ENCODE measurements around the gene BMPR1A. TPM values are rescaled to one million over a fixed set of nuclear protein-coding genes. Genes with fewer than 3 reads are reported as not detected.

The BMPR1A gene
- total RNA-seq, 3 donors from 2014 or later: 49.8 to 87.2 (median 57.4) TPM

DNA sequence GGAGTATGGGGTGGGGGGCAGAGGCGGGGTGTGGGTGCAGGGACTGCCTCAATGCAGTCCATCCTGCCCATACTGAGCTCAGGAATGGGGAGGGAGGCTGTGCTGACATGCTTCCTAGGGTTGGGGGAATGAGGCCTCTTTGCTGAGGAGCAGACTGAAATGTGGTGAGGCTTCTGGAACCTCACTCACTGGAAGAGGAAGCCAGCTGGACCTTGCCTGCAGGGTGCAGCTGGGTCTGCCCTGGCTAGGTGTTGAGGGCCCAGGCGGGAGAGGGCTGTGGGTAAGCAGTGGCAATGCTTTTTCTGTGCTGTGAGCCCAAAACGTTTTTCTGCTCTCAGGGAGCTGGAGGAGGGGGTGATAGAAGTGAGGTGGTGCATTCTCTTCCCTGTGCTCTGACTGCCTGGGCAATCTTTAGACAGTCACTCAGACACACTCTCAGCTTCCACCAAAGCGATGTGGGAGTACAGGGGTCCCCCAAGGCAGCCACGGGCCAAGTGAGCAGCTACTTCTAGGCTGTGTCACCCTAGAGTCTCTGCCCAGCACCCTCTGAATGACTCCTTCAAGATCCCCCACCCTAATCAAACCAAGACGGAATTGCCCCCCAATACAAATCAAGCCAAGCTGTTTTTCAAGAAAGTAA, 41.1 kb upstream of the BMPR1A start:
- no peak overlapping the region for H3K4me3 ChIP-seq
- no peak overlapping the region for H3K27ac ChIP-seq
- H3K4me1 ChIP-seq: no peaks in the 10 kb centered on the region
- intact Hi-C loops (cut with DNase I; ENCODE audit: low total_unique reads): no loop called here
- no peak for TF ChIP-seq POLR2AphosphoS5 (IDR thresholded peaks at IDR 0.05)
- TF ChIP-seq POLR2A (IDR thresholded peaks at IDR 0.05): no peak
- TF ChIP-seq, protein P1, sequence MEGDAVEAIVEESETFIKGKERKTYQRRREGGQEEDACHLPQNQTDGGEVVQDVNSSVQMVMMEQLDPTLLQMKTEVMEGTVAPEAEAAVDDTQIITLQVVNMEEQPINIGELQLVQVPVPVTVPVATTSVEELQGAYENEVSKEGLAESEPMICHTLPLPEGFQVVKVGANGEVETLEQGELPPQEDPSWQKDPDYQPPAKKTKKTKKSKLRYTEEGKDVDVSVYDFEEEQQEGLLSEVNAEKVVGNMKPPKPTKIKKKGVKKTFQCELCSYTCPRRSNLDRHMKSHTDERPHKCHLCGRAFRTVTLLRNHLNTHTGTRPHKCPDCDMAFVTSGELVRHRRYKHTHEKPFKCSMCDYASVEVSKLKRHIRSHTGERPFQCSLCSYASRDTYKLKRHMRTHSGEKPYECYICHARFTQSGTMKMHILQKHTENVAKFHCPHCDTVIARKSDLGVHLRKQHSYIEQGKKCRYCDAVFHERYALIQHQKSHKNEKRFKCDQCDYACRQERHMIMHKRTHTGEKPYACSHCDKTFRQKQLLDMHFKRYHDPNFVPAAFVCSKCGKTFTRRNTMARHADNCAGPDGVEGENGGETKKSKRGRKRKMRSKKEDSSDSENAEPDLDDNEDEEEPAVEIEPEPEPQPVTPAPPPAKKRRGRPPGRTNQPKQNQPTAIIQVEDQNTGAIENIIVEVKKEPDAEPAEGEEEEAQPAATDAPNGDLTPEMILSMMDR (IDR thresholded peaks at IDR 0.05): no peak
- no peaks in the 10 kb centered on the region for H3K9me3 ChIP-seq
- no peaks in the 10 kb centered on the region for H3K27me3 ChIP-seq
- H3K36me3 ChIP-seq: no peaks in the 10 kb centered on the region
- DNase-seq (ENCODE audit: low spot score in 2 of 2): no peak

DNA sequence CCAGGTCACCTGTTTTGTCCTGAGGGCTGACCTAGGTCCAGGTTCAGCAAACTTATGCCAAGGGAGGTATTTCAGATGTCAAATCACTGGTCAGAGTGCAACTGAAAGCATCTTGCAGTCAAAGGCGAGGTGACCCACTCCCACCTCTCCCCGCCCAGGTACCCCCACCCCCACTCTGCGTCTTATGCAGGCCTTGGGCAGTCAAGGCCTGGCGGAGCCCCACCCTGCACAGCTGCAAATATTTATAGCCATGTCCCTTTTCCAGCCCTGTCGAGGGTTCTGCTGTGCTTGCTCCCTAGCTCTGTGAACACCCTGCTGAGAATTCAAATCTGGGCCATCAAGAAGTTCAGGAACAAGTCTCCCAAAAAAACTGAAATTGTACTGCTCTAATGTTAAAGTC, 40.6 kb upstream of the BMPR1A start:
- Histone ChIP-seq H3K4me3 (no peak overlapping the region), H3K9me3 (no peaks in the 10 kb centered on the region), H3K36me3 (no peaks in the 10 kb centered on the region), H3K4me1 (no peaks in the 10 kb centered on the region), H3K27me3 (no peaks in the 10 kb centered on the region), H3K27ac (no peak overlapping the region)
- intact Hi-C loops (cut with DNase I; ENCODE audit: low total_unique reads): no loop called here
- no peak for DNase-seq (ENCODE audit: low spot score in 2 of 2)
- TF ChIP-seq POLR2A (IDR thresholded peaks at IDR 0.05) (no peak), POLR2AphosphoS5 (IDR thresholded peaks at IDR 0.05) (no peak)
- TF ChIP-seq, protein P1 (IDR thresholded peaks at IDR 0.05): no peak

DNA sequence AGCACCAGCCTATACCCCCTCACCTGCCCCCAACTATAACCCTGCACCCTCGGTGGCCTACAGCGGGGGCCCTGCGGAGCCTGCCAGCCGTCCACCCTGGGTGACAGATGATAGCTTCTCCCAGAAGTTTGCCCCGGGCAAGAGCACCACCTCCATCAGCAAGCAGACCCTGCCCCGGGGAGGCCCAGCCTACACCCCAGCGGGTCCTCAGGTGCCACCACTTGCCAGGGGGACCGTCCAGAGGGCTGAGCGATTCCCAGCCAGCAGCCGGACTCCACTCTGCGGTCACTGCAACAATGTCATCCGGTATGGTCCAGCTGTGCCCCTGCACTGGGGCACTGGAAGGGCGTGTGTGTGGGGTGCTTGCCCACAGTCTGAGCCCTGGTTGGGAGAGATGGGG, 40.0 kb upstream of the BMPR1A start:
- TF ChIP-seq POLR2A (IDR thresholded peaks at IDR 0.05): no peak
- TF ChIP-seq, protein P1 (IDR thresholded peaks at IDR 0.05): no peak
- TF ChIP-seq POLR2AphosphoS5 (IDR thresholded peaks at IDR 0.05): no peak
- H3K4me3 ChIP-seq: no peak overlapping the region
- H3K27ac ChIP-seq: no peak overlapping the region
- intact Hi-C loops (cut with DNase I; ENCODE audit: low total_unique reads): no loop called here
- no peak for DNase-seq (ENCODE audit: low spot score in 2 of 2)
- H3K9me3 ChIP-seq: no peaks in the 10 kb centered on the region
- no peaks in the 10 kb centered on the region for H3K4me1 ChIP-seq
- H3K36me3 ChIP-seq: no peaks in the 10 kb centered on the region
- H3K27me3 ChIP-seq: no peaks in the 10 kb centered on the region

DNA sequence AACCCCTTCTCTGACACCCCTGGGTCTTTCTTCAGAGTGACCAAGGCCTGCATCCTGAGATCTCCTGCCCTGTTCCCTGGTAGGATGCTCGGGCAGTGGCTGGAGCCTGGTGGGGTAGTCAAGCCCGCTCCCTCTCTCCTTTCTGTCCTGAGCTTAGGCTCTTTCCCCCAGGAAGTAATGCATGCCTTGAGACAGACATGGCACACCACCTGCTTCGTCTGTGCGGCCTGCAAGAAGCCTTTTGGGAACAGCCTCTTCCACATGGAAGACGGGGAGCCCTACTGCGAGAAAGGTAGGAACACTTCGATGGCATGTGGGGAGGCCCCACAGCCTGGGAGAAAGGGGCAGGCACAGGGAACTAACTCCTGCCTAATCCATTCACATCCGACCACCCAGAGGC, 37.9 kb upstream of the BMPR1A start:
- Histone ChIP-seq H3K4me3 (no peak overlapping the region), H3K36me3 (no peaks in the 10 kb centered on the region), H3K4me1 (no peaks in the 10 kb centered on the region), H3K27ac (no peak overlapping the region), H3K27me3 (no peaks in the 10 kb centered on the region), H3K9me3 (no peaks in the 10 kb centered on the region)
- no peak for DNase-seq (ENCODE audit: low spot score in 2 of 2)
- intact Hi-C loops (cut with DNase I; ENCODE audit: low total_unique reads): no loop called here
- TF ChIP-seq, protein P1 (IDR thresholded peaks at IDR 0.05): no peak
- no peak for TF ChIP-seq POLR2A (IDR thresholded peaks at IDR 0.05)
- TF ChIP-seq POLR2AphosphoS5 (IDR thresholded peaks at IDR 0.05): no peak

DNA sequence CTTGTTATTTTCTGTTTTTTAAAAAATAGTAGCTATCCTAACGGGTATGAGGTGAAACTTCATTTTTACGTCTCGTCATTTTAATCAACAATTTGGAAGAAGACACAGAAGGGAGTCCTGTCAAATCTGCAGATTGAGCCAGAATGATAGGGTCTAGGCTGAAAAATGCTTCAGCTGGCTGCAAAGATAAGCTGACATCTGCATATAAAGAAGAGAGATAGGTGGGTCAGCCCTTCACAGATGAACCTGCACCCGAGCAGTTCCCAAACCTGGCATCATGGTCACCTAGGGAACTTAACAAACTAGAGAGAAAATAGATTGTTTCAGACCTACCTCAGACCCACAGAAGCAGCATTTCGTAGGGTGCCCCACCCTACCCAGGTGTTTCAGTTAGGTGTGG, 35.2 kb upstream of the BMPR1A start:
- Histone ChIP-seq H3K27me3 (no peaks in the 10 kb centered on the region), H3K27ac (no peak overlapping the region), H3K9me3 (no peaks in the 10 kb centered on the region), H3K4me1 (no peaks in the 10 kb centered on the region), H3K36me3 (no peaks in the 10 kb centered on the region), H3K4me3 (no peak overlapping the region)
- TF ChIP-seq POLR2A (IDR thresholded peaks at IDR 0.05) (no peak), POLR2AphosphoS5 (IDR thresholded peaks at IDR 0.05) (no peak)
- TF ChIP-seq, protein P1 (IDR thresholded peaks at IDR 0.05): no peak
- intact Hi-C loops (cut with DNase I; ENCODE audit: low total_unique reads): no loop called here
- DNase-seq (ENCODE audit: low spot score in 2 of 2): no peak
